ENCODE measurements around the gene PRDM7.

The PRDM7 gene

GRCh38 chr16:90047714-90048346, 29.3 kb downstream of the PRDM7 start:
- Histone ChIP-seq H3K27me3 (ENCODE audit: control insufficient read depth, insufficient read depth, low read length) (no peaks in the 10 kb centered on the region), H3K9me3 (ENCODE audit: control insufficient read depth, insufficient read depth, low read length) (0 out of 2 replicates have a peak, but pooled peaks cover 3% of the 10 kb centered on the region), H3K36me3 (ENCODE audit: control insufficient read depth, insufficient read depth, low read length) (peaks cover 16% of the 10 kb centered on the region), H3K4me3 (ENCODE audit: low read depth, low read length) (peak overlapping the region; percentile 53), H3K27ac (ENCODE audit: low read depth, low read length) (no peak overlapping the region), H3K4me1 (ENCODE audit: control insufficient read depth, insufficient read depth, low read length) (peaks cover 10% of the 10 kb centered on the region; the same call in 1 of the 2 replicates), H3K9ac (ENCODE audit: low read depth, low read length) (no peak overlapping the region)

GRCh38 chr16:90046971-90047713, 30.0 kb downstream of the PRDM7 start:
- 0 out of 2 replicates have a peak, but pooled peaks cover 3% of the 10 kb centered on the region for H3K9me3 ChIP-seq (ENCODE audit: control insufficient read depth, insufficient read depth, low read length)
- peak overlapping the region; percentile 10 for H3K27ac ChIP-seq (ENCODE audit: low read depth, low read length)
- H3K4me3 ChIP-seq (ENCODE audit: low read depth, low read length) = peak overlapping the region; percentile 53
- no peak overlapping the region for H3K9ac ChIP-seq (ENCODE audit: low read depth, low read length)
- H3K4me1 ChIP-seq (ENCODE audit: control insufficient read depth, insufficient read depth, low read length) = peaks cover 10% of the 10 kb centered on the region; the same call in 1 of the 2 replicates
- H3K27me3 ChIP-seq (ENCODE audit: control insufficient read depth, insufficient read depth, low read length) = no peaks in the 10 kb centered on the region
- H3K36me3 ChIP-seq (ENCODE audit: control insufficient read depth, insufficient read depth, low read length) = peaks cover 23% of the 10 kb centered on the region

GRCh38 chr16:90046122-90046970, 30.8 kb downstream of the PRDM7 start:
- Histone ChIP-seq H3K27me3 (ENCODE audit: control insufficient read depth, insufficient read depth, low read length) (no peaks in the 10 kb centered on the region), H3K27ac (ENCODE audit: low read depth, low read length) (no peak overlapping the region), H3K9me3 (ENCODE audit: control insufficient read depth, insufficient read depth, low read length) (no peaks in the 10 kb centered on the region), H3K9ac (ENCODE audit: low read depth, low read length) (no peak overlapping the region), H3K4me3 (ENCODE audit: low read depth, low read length) (peak overlapping the region; percentile 53), H3K4me1 (ENCODE audit: control insufficient read depth, insufficient read depth, low read length) (peaks cover 10% of the 10 kb centered on the region; the same call in 1 of the 2 replicates), H3K36me3 (ENCODE audit: control insufficient read depth, insufficient read depth, low read length) (peaks cover 27% of the 10 kb centered on the region)

- H3K9ac ChIP-seq (ENCODE audit: low read depth, low read length) = no peak overlapping the region
- no peak overlapping the region for H3K27ac ChIP-seq (ENCODE audit: low read depth, low read length)
Observed at GRCh38 chr16:90044111-90044551, 33.0 kb downstream of the PRDM7 start.

GRCh38 chr16:90043526-90043925, 33.6 kb downstream of the PRDM7 start:
- no peak overlapping the region for H3K9ac ChIP-seq (ENCODE audit: low read depth, low read length)
- peaks cover 10% of the 10 kb centered on the region; the same call in 1 of the 2 replicates for H3K4me1 ChIP-seq (ENCODE audit: control insufficient read depth, insufficient read depth, low read length)
- H3K9me3 ChIP-seq (ENCODE audit: control insufficient read depth, insufficient read depth, low read length) = no peaks in the 10 kb centered on the region
- H3K27ac ChIP-seq (ENCODE audit: low read depth, low read length) = no peak overlapping the region
- H3K27me3 ChIP-seq (ENCODE audit: control insufficient read depth, insufficient read depth, low read length) = no peaks in the 10 kb centered on the region
- H3K4me3 ChIP-seq (ENCODE audit: low read depth, low read length) = no peak overlapping the region
- peaks cover 49% of the 10 kb centered on the region for H3K36me3 ChIP-seq (ENCODE audit: control insufficient read depth, insufficient read depth, low read length)

More at GRCh38 chr16:90044111-90044551, 33.0 kb downstream of the PRDM7 start:
- H3K4me3 ChIP-seq (ENCODE audit: low read depth, low read length) = no peak overlapping the region
- H3K36me3 ChIP-seq (ENCODE audit: control insufficient read depth, insufficient read depth, low read length) = peaks cover 43% of the 10 kb centered on the region
- H3K27me3 ChIP-seq (ENCODE audit: control insufficient read depth, insufficient read depth, low read length) = no peaks in the 10 kb centered on the region
- H3K4me1 ChIP-seq (ENCODE audit: control insufficient read depth, insufficient read depth, low read length) = peaks cover 10% of the 10 kb centered on the region; the same call in 1 of the 2 replicates
- no peaks in the 10 kb centered on the region for H3K9me3 ChIP-seq (ENCODE audit: control insufficient read depth, insufficient read depth, low read length)

- no peaks in the 10 kb centered on the region for H3K9me3 ChIP-seq (ENCODE audit: control insufficient read depth, insufficient read depth, low read length)
- H3K36me3 ChIP-seq (ENCODE audit: control insufficient read depth, insufficient read depth, low read length) = peaks cover 54% of the 10 kb centered on the region
- no peak overlapping the region for H3K4me3 ChIP-seq (ENCODE audit: low read depth, low read length)
- no peaks in the 10 kb centered on the region for H3K27me3 ChIP-seq (ENCODE audit: control insufficient read depth, insufficient read depth, low read length)
- H3K9ac ChIP-seq (ENCODE audit: low read depth, low read length) = no peak overlapping the region
- no peak overlapping the region for H3K27ac ChIP-seq (ENCODE audit: low read depth, low read length)
- H3K4me1 ChIP-seq (ENCODE audit: control insufficient read depth, insufficient read depth, low read length) = peaks cover 10% of the 10 kb centered on the region; the same call in 1 of the 2 replicates
Observed at GRCh38 chr16:90042946-90043514, 34.1 kb downstream of the PRDM7 start.

- Histone ChIP-seq H3K9me3 (ENCODE audit: control insufficient read depth, insufficient read depth, low read length) (no peaks in the 10 kb centered on the region), H3K36me3 (ENCODE audit: control insufficient read depth, insufficient read depth, low read length) (peaks cover 65% of the 10 kb centered on the region), H3K4me3 (ENCODE audit: low read depth, low read length) (no peak overlapping the region), H3K9ac (ENCODE audit: low read depth, low read length) (no peak overlapping the region), H3K27me3 (ENCODE audit: control insufficient read depth, insufficient read depth, low read length) (no peaks in the 10 kb centered on the region), H3K4me1 (ENCODE audit: control insufficient read depth, insufficient read depth, low read length) (peaks cover 6% of the 10 kb centered on the region; the same call in 1 of the 2 replicates), H3K27ac (ENCODE audit: low read depth, low read length) (no peak overlapping the region)
Observed at GRCh38 chr16:90041896-90042473, 35.1 kb downstream of the PRDM7 start.

GRCh38 chr16:90040152-90041023, 36.7 kb downstream of the PRDM7 start:
- Histone ChIP-seq H3K36me3 (ENCODE audit: control insufficient read depth, insufficient read depth, low read length) (peaks cover 80% of the 10 kb centered on the region), H3K4me3 (ENCODE audit: low read depth, low read length) (no peak overlapping the region), H3K9ac (ENCODE audit: low read depth, low read length) (no peak overlapping the region), H3K4me1 (ENCODE audit: control insufficient read depth, insufficient read depth, low read length) (0 out of 2 replicates have a peak, but pooled peaks cover 4% of the 10 kb centered on the region), H3K27me3 (ENCODE audit: control insufficient read depth, insufficient read depth, low read length) (no peaks in the 10 kb centered on the region), H3K9me3 (ENCODE audit: control insufficient read depth, insufficient read depth, low read length) (no peaks in the 10 kb centered on the region), H3K27ac (ENCODE audit: low read depth, low read length) (no peak overlapping the region)

GRCh38 chr16:90037276-90037675, 39.9 kb downstream of the PRDM7 start:
- Histone ChIP-seq H3K9ac (ENCODE audit: low read depth, low read length) (no peak overlapping the region), H3K9me3 (ENCODE audit: control insufficient read depth, insufficient read depth, low read length) (no peaks in the 10 kb centered on the region), H3K27me3 (ENCODE audit: control insufficient read depth, insufficient read depth, low read length) (no peaks in the 10 kb centered on the region), H3K36me3 (ENCODE audit: control insufficient read depth, insufficient read depth, low read length) (peaks cover 83% of the 10 kb centered on the region), H3K4me3 (ENCODE audit: low read depth, low read length) (no peak overlapping the region), H3K4me1 (ENCODE audit: control insufficient read depth, insufficient read depth, low read length) (0 out of 2 replicates have a peak, but pooled peaks cover 4% of the 10 kb centered on the region), H3K27ac (ENCODE audit: low read depth, low read length) (no peak overlapping the region)

Measured in HUES48 (cell line).